GM19351 (cell line): ENCODE data around the gene GPI.
A peak's percentile ranks its signal among the peaks of the same experiment; 100 is the strongest.

Experiments used
- ATAC-seq: cut with Tn5 transposase; IDR thresholded peaks from one replicate; pipeline ENCODE4 v1.9.1; 2021; ENCODE audit warnings: mild to moderate bottlenecking, moderate library complexity; ENCODE audit not compliant: unreplicated experiment

GPI gene

DNA sequence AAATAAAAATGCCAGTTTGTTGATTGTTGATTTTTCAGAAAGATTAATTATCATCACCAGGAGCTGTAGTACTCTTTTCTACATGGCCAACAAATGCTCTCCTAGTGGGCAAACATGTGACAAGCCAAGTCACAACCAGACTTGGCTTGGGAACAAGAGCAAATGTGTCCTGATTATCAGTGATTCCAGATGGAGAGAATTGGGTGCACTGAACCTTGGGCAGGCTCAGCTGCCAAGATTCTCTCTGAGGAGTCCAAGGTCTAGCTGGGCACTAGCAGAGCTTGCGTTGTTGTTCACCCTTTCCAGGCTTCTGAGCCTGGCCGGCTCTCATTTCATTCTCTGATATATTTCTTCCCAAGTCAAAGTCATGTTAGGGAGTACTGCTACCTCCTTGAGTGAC is 27.3 kb upstream of the GPI start:
- ATAC-seq = no peak

DNA sequence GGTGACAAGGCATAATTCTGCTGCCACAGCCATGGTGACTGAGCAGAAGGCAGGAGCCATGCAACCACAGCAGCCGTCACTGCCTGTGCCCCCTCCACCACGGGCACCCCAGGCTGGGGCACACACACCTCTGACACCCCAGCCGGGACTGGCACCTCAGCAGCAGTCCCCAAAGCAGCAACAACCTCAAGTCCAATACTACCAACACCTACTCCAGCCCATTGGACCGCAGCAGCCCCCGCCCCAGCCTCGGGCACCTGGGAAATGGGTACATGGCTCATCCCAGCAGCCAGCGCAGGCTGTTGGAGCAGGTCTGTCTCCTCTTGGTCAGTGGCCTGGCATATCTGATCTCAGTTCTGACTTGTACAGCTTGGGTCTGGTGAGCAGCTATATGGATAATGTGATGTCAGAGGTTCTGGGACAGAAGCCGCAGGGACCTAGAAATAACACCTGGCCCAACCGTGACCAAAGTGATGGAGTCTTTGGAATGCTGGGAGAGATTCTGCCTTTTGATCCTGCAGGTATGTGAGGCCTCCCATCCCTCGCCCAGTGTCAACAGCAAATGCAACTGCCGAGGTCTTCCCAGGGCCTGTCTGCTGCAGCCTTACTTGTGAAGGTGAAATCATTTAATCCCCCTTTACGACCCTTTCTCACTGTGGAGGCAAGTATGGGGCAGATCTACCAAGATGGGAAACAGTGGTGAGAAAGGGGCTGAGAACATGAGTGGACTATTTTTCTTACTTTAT is 22.9 kb upstream of the GPI start:
- ATAC-seq = no peak

DNA sequence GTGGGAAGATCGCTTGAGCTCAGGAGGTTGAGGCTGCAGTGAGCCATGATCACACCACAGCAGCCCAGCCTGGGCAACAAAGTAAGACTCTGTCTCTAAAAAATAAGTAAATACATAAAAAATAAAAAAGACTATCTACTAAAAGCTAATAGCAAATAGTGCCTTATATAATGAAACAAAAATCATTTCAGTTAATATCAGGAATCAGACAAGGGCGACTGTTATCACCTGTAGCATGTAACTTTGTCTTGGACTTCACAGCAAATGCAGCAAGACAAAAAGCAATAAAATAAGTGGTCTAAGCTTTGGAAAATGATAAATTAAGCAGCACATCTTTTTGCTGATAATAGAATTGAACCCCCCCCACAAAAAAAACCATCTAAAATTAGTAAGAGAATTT is 21.2 kb upstream of the GPI start:
- no peak for ATAC-seq

DNA sequence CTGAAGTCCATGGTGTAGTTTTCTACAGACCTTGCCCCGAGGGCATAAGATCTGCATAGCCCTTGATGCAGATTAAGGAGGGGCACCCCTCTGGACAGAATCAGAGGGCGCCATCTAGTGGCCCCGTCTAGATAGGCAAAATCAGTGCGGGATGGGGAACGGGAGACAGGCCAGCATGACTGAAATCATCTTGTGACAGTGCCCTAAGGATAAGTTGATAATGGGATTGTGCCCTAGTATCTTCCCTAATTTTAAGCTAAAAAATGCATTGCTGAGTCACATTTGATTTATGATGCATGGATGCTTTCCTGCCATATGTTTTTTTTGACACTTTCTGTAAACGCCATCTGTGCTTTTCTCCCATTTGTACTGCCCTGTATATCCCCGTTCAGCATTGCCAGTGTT is 19.0 kb upstream of the GPI start:
- no peak for ATAC-seq

DNA sequence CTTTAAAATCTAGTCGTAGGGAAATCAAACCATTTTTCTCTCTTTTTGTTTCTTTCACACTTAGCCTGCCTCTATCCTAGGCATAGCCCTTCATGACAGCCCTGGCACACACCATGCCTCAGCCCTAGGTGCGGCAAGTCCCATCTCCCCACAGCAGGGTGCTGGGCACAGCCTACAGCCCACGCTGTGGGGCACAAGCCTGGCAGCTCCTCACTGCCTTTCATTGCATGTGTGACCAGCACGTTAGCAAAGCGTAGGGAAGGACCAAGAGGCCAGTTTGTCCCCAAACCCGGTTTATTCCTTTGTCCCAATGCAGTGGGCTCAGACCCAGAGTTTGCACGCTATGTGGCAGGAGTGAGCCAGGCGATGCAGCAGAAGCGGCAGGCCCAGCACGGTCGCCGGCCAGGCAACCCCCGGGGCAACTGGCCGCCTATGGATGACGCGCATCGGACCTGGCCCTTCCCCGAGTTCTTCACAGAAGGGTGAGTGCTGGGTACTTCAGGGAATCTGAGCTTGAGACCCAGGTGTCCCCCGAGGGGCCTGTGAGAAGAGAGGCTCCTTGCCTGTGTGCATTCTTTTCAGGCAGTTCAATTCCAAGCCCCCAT is 17.3 kb upstream of the GPI start:
- ATAC-seq = no peak

DNA sequence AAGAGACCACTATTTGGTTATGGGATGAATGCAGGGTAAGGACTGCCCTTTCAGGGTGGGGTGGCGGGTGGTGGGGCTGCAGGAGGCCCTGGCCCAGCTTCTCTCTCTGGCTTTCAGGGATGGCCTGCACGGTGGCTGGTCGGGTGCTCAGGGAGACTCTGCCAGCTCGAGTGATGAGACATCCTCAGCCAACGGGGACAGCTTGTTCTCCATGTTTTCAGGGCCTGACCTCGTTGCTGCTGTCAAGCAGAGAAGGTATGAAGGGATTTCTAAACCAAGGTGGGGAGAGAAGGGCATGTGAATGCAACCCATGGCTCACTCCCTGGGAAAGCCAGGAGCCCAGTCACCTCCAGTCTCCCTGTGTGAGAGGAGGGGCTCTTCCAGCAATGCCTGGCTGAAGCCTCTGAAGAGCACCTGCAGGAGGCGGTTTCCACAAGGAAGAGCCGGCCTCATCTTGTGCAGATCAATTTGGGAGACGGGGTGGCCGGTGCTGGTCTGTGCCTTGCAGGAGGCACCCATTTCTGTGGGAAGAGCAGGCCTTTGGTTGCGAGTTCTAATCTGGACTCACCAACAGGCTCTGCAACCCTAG is 16.0 kb upstream of the GPI start:
- no peak for ATAC-seq

DNA sequence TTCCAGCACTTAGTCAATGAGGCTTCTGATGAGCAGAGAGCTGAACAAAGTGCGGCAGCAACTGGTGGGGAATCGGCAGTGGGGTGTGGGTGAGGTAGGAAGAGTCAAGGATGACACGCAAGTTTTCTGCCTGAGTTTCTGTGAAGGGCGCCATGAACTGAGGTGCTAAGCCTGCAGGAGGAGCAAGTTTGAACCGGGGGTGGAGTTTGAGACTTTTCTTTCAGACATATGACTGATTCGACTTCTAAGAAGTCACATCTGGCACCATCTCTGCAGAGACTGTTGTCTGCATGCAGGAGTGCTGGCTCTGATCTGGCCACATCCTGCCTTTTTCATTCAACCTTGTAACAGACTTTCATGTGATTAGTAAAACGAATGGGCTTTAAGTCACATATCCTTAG is 14.8 kb upstream of the GPI start:
- ATAC-seq = no peak

DNA sequence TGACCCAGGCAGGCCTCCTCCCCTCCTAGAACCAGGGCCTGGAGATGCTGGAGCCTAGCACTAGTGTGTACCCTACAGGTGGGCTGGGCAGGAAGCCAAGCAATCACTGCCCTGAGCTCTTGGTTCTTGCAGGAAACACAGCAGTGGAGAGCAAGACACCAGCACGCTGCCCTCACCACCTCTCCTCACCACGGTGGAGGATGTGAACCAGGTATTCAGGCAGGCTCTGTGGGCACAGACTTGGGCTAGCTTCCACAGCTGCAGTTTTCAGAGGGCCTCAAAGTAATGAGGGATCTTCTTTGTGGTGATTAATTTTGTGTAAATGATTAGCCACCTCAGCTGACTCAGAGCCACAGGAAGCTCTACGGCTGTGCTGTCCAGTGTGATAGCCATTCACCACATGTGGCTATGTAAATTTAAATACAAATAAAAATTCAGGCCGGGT is 13.6 kb upstream of the GPI start:
- no peak for ATAC-seq

DNA sequence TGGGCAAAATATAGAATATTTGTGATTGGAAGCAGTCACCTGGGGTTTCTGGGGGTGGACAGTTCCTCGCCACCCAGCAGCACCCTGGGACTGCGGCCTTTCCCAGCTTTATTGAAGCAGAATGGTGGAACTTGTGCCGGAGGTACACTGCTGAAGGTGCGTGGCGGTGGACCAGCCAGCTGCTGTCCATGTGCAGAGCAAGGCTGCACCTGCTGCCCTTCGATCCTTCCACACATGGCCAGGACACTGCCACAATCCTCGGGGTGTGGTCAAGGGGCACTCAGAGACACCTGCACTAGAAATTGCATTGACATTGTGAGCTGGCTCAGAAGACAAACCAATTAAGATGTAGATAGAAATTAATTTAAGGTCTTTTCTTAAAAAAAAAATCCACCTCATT is 11.4 kb upstream of the GPI start:
- ATAC-seq = no peak

DNA sequence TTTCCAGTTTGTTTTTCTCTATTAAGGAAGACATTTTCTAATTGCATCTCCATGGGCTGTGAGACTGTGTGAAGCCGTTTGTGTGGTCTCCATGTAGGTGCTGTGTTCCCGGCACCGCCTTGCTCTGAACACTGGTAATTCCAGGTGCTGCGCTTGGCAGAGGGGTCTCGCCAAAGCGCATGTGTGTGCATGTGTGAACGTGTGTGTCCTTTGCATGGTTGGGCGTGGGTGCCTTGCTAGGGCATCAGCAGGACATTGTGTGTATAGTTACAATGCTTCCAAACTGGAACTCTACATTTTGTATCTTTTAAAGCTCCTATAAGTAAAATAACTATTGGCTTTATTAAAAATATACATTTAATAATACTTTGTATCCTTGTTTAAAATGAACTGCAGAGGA is 9.8 kb upstream of the GPI start:
- ATAC-seq = no peak

DNA sequence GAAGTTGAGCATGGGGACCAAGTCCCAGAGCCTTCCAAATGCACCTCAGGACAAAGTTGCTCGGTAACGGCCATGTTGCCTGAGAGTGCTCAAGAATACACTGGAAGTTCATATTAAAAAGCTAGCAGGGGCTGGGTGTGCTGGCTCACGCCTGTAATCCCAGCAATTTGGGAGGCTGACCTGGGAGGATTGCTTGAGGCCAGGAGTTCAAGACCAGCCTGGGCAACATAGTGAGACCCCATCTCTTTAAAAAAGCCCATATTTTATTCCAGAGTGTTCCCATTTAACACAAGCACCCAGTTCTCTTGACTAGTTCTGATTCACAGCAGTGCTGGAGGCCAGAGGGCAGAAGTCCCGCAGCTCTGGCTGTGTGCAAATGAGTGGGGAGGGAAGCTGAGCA is 8.1 kb upstream of the GPI start:
- ATAC-seq = no peak

DNA sequence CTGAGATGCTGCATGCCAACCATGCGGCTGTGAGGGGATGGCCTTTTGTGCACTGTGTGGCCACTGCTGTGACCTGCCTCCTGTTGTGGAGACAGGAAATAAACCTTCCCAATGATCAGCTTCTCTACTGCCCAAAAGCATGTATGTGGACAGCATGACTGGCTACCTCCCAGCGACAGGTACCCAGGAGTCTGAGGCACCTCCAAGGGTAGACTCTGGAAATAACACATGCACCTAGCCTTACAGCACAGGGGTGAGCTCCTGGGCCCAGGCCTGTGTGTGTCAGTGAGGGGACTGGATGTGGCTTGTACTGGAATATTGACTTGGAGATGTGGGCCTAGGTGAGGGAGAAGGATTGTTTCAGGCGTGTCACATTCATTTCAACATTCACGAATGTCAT is 7.6 kb upstream of the GPI start:
- ATAC-seq = no peak

DNA sequence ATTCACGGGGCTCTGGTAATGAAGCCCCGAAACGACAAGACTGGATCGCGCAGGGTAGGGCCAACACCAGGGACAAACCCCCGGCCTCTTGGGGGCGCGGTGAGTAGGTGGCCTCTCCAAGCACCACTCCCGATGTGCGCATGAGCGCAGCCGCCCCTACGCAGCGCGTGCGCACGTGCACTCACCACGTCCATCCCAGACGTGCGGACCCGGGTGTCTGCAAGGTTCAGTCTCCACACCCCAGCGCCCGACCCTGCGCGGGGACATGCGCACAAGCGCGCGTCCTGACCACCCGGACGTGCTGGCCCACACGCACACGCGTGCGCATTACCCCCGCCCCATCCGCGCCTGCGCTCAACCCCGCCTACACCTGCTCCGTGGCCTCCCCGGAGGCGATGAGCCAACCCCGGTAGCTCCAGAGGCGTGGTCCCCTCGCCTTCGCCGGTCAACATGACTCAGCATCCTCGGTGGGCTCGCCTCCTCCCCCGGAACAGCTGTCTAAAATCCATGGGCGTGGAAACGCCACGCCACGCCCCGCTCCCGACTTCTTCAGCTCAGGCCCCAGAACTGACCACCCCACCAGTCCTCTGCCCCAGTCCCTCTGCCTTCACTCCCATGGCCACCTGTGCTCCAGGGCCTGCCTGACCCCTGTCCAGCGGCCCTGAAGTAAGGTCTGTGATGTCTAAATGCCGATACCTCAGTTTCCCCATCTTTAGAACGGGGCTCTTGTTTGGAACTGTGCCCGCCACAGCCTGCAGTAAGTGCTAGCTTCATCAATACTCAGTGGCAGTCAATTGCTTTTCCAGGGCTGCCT is 5.6 kb upstream of the GPI start:
- ATAC-seq = peak; percentile 91

DNA sequence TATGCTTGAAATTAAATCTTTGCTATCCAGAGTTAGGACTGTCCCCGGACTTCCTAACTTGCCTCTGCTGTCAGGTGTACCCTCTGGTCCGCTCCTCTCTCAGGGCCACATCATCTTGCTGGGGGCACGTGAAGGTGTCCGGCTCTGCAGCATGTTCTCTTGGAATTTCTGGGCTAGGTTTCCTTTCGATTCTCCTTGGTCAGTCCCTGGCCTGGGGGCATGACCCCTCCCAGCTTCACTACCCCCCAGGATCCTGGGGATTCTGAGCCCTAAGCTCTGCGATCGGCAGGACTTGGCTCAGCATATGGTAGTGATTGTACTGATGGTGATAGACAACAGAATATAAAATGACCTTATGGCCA is 5.1 kb upstream of the GPI start:
- ATAC-seq = no peak

DNA sequence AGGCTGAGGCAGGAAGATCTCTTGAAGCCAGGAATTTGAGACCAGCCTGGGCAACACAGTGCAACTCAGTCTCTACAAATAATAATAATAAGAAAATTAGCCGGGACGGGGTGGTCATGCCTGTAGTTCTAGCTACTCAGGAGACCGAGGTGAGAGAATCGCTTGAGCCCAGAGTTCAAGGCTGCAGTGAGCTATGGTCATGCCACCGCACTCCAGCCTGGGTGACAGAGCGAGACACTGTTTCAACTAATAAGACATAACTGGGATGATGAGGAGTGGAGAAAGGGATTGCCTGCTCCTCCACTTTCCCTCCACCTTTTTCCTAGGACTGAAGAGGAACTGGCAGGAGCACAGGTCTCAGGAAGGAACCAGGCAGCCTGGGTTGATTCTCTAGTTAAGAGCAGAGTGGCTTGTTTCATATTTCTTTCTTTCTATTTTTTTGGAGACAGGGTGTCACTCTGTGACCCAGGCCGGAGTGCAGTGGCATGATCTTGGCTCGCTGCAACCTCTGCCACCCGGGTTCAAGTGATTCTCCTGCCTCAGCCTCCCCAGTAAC is 4.6 kb upstream of the GPI start:
- no peak for ATAC-seq

DNA sequence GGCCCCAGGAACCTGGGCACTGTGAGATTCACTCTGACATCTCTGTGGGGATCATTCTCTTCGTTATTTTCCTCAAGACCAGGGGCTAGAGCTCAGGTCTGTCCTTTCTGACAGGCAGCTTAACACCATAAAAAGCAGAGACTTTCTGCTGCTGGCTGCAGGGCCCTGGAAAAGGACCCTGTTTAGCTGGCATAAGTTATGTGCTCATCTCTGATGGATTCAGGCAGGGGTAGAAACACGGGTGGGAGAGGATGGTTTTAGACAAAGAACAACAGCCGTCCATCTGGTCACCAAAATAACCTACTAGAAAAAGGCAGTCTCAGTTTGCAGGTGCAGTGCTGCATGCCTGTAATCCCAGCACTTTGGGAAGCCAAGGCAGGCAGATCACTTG is 2.3 kb upstream of the GPI start:
- ATAC-seq = no peak

DNA sequence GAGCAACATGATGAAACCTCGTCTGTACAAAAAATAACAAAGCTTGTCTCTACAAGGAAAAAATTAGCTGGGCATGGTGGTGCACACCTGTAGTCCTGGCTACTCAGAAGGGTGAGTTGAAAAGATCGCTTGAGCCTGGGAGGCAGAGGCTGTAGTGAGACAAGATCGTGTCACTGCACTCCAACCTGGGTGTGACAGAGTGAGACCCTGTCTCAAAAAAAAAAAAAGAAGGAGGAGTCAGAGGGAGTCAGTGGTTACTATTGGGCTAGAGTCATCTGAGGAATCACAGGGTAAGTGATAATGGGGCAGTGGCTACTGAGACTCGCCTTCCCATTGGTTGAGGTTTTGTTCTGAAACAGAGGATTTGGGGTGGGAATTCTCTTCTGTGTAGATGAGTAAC is 1.9 kb upstream of the GPI start:
- ATAC-seq = no peak

DNA sequence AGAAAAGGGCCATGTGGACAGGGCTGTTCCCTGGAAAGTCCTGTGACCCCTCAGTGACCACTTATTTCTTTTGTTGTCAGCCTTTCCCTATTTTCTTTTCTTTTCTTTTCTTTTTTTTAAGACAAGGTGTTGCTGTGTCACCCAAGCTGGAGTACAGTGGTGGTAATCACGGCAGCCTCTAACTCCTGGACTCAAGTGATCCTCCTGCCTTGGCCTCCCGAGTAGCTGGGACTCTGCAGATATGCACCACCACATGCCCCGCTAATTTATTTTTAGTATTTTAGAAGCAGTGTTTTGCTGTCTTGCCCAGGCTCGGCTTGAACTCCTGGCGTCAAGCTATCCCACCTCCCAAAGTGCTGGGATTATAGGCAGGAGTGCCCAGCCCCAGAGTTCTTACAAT is 1.1 kb upstream of the GPI start:
- ATAC-seq = no peak

DNA sequence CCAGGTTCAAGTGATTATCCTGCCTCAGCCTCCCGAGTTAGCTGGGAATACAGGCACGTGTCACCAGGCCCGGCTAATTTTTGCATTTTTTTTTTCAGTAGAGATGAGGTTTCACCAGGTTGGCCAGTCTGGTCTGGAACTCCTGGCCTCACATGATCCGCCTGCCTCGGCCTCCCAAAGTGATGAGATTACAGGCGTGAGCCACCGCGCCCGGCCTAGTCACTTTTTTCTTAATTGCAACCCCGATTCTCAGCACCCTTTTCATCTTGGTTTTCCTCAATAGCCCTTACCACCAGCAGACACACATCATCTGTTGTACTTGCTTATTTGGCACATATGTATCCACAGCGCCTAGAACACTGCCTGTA is 550 bp upstream of the GPI start:
- no peak for ATAC-seq

DNA sequence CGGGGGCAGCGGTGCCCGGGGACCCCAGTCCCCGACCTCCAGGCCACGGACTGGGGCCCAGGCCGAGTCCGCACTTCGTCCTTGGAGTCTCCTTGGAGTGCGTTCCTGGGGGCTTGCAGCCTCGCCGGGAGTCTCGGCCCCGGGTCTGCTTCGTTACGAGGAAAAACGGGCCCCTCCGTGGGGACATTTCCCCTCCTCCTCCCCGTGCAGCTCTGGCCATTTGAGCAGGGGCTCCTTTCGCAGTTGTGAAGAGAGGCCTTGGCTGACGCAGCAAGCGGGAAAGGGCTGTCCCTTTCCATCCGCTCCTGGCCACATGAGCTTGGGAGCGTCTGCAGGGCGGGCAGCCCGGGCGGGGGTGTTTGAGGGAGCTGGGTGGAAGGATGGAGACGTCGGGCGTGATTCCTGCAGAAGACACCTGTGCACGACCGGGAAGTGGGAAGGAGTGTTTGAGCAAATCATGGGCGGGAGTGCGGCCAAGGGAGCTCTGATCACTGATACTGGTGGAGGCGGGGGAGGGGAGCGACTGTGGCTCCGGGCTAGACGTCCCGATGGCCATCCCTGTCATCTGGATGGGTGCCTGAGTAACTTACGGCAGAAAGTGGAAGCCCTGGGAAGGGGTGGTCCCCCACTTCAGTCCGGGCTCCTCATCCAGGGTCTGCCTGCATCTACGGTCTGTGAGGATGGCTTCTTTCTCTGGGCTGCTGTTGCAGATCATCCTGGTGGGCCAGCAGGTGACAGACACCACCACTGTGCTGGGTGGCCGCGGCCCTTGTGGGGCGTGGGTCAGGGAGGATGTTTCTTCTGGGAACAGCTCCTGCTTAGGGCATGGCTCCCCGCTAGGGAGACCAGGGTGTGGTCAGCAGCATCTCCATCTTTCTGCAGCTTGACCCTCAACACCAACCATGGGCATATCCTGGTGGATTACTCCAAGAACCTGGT is 736 bp downstream of the GPI start:
- ATAC-seq = no peak
